HT1080 (cell line): ENCODE measurements around the gene RPAP2. TPM values are rescaled to one million over a fixed set of nuclear protein-coding genes. Genes with fewer than 3 reads are reported as not detected.
A peak's percentile ranks its signal among the peaks of the same experiment; 100 is the strongest.
"Not testable (repeated sequence)": the region's sequence is repeated elsewhere in the genome, so short reads cannot be mapped to it uniquely, and the experiment has no call there.

Source experiments
- DNase-seq: peaks from one replicate; pipeline ENCODE4 v3.0.0-alpha.2; 2015; ENCODE audit warnings: low read depth
- total RNA-seq: library from RNA; depleted of rRNA; stranded (reverse); fragments of >200 nt; shearing (Covaris generic); gene quantifications from 2 replicates; pipeline ENCODE4 v1.2.3, GENCODE V29; 2014

The RPAP2 gene
- total RNA-seq, 1 experiment from 2014 or later, result 12.4 TPM

- DNase-seq, result peak; percentile 7
Observed at GRCh38 chr1:92374223-92374622, 75.4 kb downstream of the RPAP2 start.

GRCh38 chr1:92376345-92376744 is 77.5 kb downstream of the RPAP2 start:
- no peak for DNase-seq

GRCh38 chr1:92377991-92378390 is 79.1 kb downstream of the RPAP2 start:
- DNase-seq, result not testable (repeated sequence)

- no peak for DNase-seq
Observed at GRCh38 chr1:92380867-92381266, 82.0 kb downstream of the RPAP2 start.

- DNase-seq, result not testable (repeated sequence)
Observed at GRCh38 chr1:92393966-92394365, 95.1 kb downstream of the RPAP2 start.

GRCh38 chr1:92398519-92398918 is 99.7 kb downstream of the RPAP2 start:
- no peak for DNase-seq

GRCh38 chr1:92399076-92399475 is 100.2 kb downstream of the RPAP2 start:
- DNase-seq, result no peak

GRCh38 chr1:92404661-92405060 is 105.8 kb downstream of the RPAP2 start:
- DNase-seq, result peak; percentile 57

GRCh38 chr1:92408825-92409224 is 110.0 kb downstream of the RPAP2 start:
- peak; percentile 15 for DNase-seq

GRCh38 chr1:92409946-92410549 is 111.2 kb downstream of the RPAP2 start:
- no peak for DNase-seq

- no peak for DNase-seq
Observed at GRCh38 chr1:92410706-92411105, 111.8 kb downstream of the RPAP2 start.

GRCh38 chr1:92411511-92411910 is 112.7 kb downstream of the RPAP2 start:
- peak; percentile 26 for DNase-seq

- no peak for DNase-seq
Observed at GRCh38 chr1:92419642-92420041, 120.8 kb downstream of the RPAP2 start.

GRCh38 chr1:92424381-92424780 is 125.5 kb downstream of the RPAP2 start:
- DNase-seq, result peak; percentile 13

- DNase-seq, result no peak
Observed at GRCh38 chr1:92425617-92426016, 126.8 kb downstream of the RPAP2 start.

GRCh38 chr1:92430030-92430429 is 131.2 kb downstream of the RPAP2 start:
- no peak for DNase-seq

- not testable (repeated sequence) for DNase-seq
Observed at GRCh38 chr1:92434572-92434971, 135.7 kb downstream of the RPAP2 start.

GRCh38 chr1:92439291-92439690 is 140.4 kb downstream of the RPAP2 start:
- DNase-seq, result no peak

GRCh38 chr1:92441316-92441696 is 142.4 kb downstream of the RPAP2 start:
- no peak for DNase-seq

GRCh38 chr1:92441697-92442342 is 143.0 kb downstream of the RPAP2 start:
- no peak for DNase-seq

- no peak for DNase-seq
Observed at GRCh38 chr1:92442351-92442750, 143.5 kb downstream of the RPAP2 start.

GRCh38 chr1:92443893-92444292 is 145.0 kb downstream of the RPAP2 start:
- DNase-seq, result no peak

GRCh38 chr1:92444351-92444750 is 145.5 kb downstream of the RPAP2 start:
- DNase-seq, result peak; percentile 3
